ENCODE results near the gene PPIL1. TPM values are rescaled to one million over a fixed set of nuclear protein-coding genes. Genes with fewer than 3 reads are reported as not detected.

Gene PPIL1
- total RNA-seq, 1 donor from 2014 or later = 49.5 TPM

DNA sequence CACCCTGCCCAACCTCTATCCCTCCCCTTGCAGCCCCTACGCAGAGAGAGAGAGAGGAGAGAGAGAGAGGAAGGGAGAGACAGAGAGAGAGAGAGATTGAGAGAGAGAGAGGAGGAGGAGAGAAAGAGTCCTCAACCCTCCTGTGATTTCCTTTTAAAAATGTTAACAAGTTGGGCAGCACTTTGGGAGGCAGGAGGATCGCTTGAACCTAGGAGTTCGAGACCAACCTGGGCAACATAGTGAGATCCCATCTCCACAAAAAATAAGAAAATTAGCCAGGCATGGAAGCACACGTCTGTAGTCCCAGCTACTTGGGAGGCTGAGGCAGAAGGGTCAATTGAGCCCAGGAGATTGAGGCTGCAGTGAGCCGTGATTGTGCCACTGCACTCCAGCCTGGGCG, 65.4 kb downstream of the PPIL1 start:
- DNase-seq (ENCODE audit: low read depth) = no peak
- Histone ChIP-seq H3K27me3 (ENCODE audit: control insufficient read depth, insufficient read depth, low read length) (peaks cover 8% of the 10 kb centered on the region), H3K4me3 (ENCODE audit: low read depth, low read length) (no peak overlapping the region), H3K36me3 (ENCODE audit: control insufficient read depth, insufficient read depth, low read length) (no peaks in the 10 kb centered on the region)
- TF ChIP-seq, protein P1, sequence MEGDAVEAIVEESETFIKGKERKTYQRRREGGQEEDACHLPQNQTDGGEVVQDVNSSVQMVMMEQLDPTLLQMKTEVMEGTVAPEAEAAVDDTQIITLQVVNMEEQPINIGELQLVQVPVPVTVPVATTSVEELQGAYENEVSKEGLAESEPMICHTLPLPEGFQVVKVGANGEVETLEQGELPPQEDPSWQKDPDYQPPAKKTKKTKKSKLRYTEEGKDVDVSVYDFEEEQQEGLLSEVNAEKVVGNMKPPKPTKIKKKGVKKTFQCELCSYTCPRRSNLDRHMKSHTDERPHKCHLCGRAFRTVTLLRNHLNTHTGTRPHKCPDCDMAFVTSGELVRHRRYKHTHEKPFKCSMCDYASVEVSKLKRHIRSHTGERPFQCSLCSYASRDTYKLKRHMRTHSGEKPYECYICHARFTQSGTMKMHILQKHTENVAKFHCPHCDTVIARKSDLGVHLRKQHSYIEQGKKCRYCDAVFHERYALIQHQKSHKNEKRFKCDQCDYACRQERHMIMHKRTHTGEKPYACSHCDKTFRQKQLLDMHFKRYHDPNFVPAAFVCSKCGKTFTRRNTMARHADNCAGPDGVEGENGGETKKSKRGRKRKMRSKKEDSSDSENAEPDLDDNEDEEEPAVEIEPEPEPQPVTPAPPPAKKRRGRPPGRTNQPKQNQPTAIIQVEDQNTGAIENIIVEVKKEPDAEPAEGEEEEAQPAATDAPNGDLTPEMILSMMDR (IDR thresholded peaks at IDR 0.05; ENCODE audit: insufficient read depth, low read length, poor library complexity, severe bottlenecking) = no peak

DNA sequence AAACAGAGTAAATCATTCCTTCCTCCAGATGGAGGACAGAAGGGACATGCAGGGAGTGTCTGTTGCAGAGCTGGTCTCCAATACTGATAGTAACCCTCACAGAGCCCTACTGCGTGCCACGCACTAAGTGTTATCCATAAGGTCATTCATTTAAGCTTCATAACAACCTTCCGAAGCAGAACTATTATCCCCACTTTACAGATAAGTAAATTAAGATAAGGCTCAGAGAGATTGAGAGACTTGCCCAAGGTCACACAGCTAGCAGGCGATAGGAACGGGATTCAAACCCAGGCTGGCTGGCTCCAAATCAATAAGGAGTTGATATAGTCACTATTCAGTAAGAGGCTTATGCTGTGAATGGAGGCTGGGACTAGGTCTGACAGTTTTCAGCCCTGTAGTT, 66.0 kb downstream of the PPIL1 start:
- DNase-seq (ENCODE audit: low read depth) = no peak
- Histone ChIP-seq H3K36me3 (ENCODE audit: control insufficient read depth, insufficient read depth, low read length) (no peaks in the 10 kb centered on the region), H3K27me3 (ENCODE audit: control insufficient read depth, insufficient read depth, low read length) (peaks cover 8% of the 10 kb centered on the region), H3K4me3 (ENCODE audit: low read depth, low read length) (no peak overlapping the region)
- TF ChIP-seq, protein P1 (IDR thresholded peaks at IDR 0.05; ENCODE audit: insufficient read depth, low read length, poor library complexity, severe bottlenecking) = no peak

DNA sequence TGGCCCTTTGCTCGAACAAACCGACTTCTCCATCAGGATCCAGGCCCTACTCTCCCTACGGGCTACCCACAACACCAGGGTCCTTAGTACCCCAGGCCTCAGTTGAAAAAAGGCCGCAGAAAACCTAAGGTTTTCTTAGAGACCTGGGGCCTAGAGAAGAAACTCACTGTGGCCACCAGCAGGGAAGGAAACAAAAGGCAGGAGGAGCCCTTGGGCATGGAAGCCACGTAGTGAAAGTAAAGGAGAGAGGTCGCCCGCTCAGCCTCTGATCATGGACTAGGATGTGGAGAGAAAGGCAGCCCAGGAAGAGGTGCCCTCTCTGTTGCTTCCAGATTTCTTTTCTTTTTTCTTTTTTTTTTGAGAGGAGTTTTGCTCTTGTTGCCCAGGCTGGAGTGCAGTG, 66.9 kb downstream of the PPIL1 start:
- Histone ChIP-seq H3K27me3 (ENCODE audit: control insufficient read depth, insufficient read depth, low read length) (peaks cover 8% of the 10 kb centered on the region), H3K36me3 (ENCODE audit: control insufficient read depth, insufficient read depth, low read length) (no peaks in the 10 kb centered on the region), H3K4me3 (ENCODE audit: low read depth, low read length) (no peak overlapping the region)
- no peak for DNase-seq (ENCODE audit: low read depth)
- TF ChIP-seq, protein P1 (IDR thresholded peaks at IDR 0.05; ENCODE audit: insufficient read depth, low read length, poor library complexity, severe bottlenecking) = no peak

DNA sequence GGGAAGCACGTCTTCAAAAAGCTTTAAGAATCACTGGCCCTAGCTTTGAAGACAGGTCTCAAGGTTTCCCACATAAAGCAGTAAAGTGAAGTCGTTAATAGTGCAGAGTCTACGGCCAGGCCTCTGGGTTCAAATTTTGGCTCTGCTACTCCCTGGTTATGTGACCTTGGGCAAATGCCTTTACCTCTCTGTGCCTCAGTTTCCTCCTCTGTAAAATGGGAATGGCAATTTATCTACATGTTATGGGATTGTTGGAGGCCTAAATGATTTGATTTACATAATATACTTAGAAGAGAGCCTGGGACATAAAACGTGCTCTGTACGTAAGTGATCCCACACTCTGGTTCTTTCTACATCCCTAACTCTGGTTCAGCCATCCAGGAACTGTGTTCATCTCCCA, 67.5 kb downstream of the PPIL1 start:
- Histone ChIP-seq H3K4me3 (ENCODE audit: low read depth, low read length) (no peak overlapping the region), H3K27me3 (ENCODE audit: control insufficient read depth, insufficient read depth, low read length) (peaks cover 8% of the 10 kb centered on the region), H3K36me3 (ENCODE audit: control insufficient read depth, insufficient read depth, low read length) (no peaks in the 10 kb centered on the region)
- no peak for DNase-seq (ENCODE audit: low read depth)
- TF ChIP-seq, protein P1 (IDR thresholded peaks at IDR 0.05; ENCODE audit: insufficient read depth, low read length, poor library complexity, severe bottlenecking) = no peak

GRCh38 chr6:36805917-36806316, 68.7 kb downstream of the PPIL1 start:
- no peak for DNase-seq (ENCODE audit: low read depth)
- TF ChIP-seq, protein P1 (IDR thresholded peaks at IDR 0.05; ENCODE audit: insufficient read depth, low read length, poor library complexity, severe bottlenecking) = no peak
- no peaks in the 10 kb centered on the region for H3K36me3 ChIP-seq (ENCODE audit: control insufficient read depth, insufficient read depth, low read length)
- peaks cover 8% of the 10 kb centered on the region for H3K27me3 ChIP-seq (ENCODE audit: control insufficient read depth, insufficient read depth, low read length)
- H3K4me3 ChIP-seq (ENCODE audit: low read depth, low read length) = no peak overlapping the region

GRCh38 chr6:36805096-36805797, 69.4 kb downstream of the PPIL1 start:
- TF ChIP-seq, protein P1 (IDR thresholded peaks at IDR 0.05; ENCODE audit: insufficient read depth, low read length, poor library complexity, severe bottlenecking) = no peak
- DNase-seq (ENCODE audit: low read depth) = no peak
- peaks cover 8% of the 10 kb centered on the region for H3K27me3 ChIP-seq (ENCODE audit: control insufficient read depth, insufficient read depth, low read length)
- no peak overlapping the region for H3K4me3 ChIP-seq (ENCODE audit: low read depth, low read length)
- no peaks in the 10 kb centered on the region for H3K36me3 ChIP-seq (ENCODE audit: control insufficient read depth, insufficient read depth, low read length)

Data from kidney epithelial cell (primary cell).